Measurements from ENCODE around the gene TNRC18. TPM values are rescaled to one million over a fixed set of nuclear protein-coding genes. Genes with fewer than 3 reads are reported as not detected.
"Not testable (repeated sequence)": the region's sequence is repeated elsewhere in the genome, so short reads cannot be mapped to it uniquely, and the experiment has no call there.

Gene TNRC18
- total RNA-seq, 3 donors from 2014 or later (not counting 1 experiment from before 2014, with no cell fraction given): 111 to 127 (median 124) TPM

- no peaks in the 10 kb centered on the region for H3K27me3 ChIP-seq (ENCODE audit: control insufficient read depth, insufficient read depth, low read length)
- ATAC-seq (no peak), DNase-seq (no peak)
- no peak overlapping the region for H3K27ac ChIP-seq (ENCODE audit: low read length)
- WGBS (ENCODE audit: insufficient coverage): 84% methylated on average over 8 of the region's 8 CpGs
- peaks cover 5% of the 10 kb centered on the region for H3K4me1 ChIP-seq (ENCODE audit: control insufficient read depth, insufficient read depth, low read length)
- no peaks in the 10 kb centered on the region for H3K9me3 ChIP-seq (ENCODE audit: control insufficient read depth, insufficient read depth, low read length)
- Mint-ChIP-seq H3K4me3 (no peak overlapping the region), H3K9me3 (no peaks in the 10 kb centered on the region), H3K27me3 (ENCODE audit: low read depth in 2 of 2) (peaks cover 0 to 3% of the 10 kb centered on the region in 2 donors), H3K27ac (no peak overlapping the region), H3K4me1 (peaks cover 0 to 6% of the 10 kb centered on the region in 2 donors), H3K36me3 (no peaks in the 10 kb centered on the region)
- H3K36me3 ChIP-seq (ENCODE audit: control insufficient read depth, insufficient read depth, low read length): no peaks in the 10 kb centered on the region
- TF ChIP-seq CTCF (IDR thresholded peaks at IDR 0.05): no peak
- intact Hi-C loops (cut with micrococcal nuclease): no loop called here
- no peak overlapping the region for H3K4me3 ChIP-seq (ENCODE audit: low read length)
These were observed 132.3 kb downstream of the TNRC18 start for GRCh38 chr7:5291301-5291700.

GRCh38 chr7:5289355-5289754 lies 134.3 kb downstream of the TNRC18 start:
- DNase-seq (no peak), ATAC-seq (no peak)
- Mint-ChIP-seq H3K27ac (no peak overlapping the region), H3K4me1 (no peaks in the 10 kb centered on the region), H3K36me3 (no peaks in the 10 kb centered on the region), H3K4me3 (no peak overlapping the region), H3K27me3 (ENCODE audit: low read depth in 2 of 2) (peaks cover 0 to 5% of the 10 kb centered on the region in 2 donors), H3K9me3 (no peaks in the 10 kb centered on the region)
- no peak for TF ChIP-seq CTCF (IDR thresholded peaks at IDR 0.05)
- intact Hi-C loops (cut with micrococcal nuclease): no loop called here
- Histone ChIP-seq H3K4me1 (ENCODE audit: control insufficient read depth, insufficient read depth, low read length) (no peaks in the 10 kb centered on the region), H3K36me3 (ENCODE audit: control insufficient read depth, insufficient read depth, low read length) (no peaks in the 10 kb centered on the region), H3K9me3 (ENCODE audit: control insufficient read depth, insufficient read depth, low read length) (no peaks in the 10 kb centered on the region), H3K4me3 (ENCODE audit: low read length) (no peak overlapping the region), H3K27ac (ENCODE audit: low read length) (no peak overlapping the region), H3K27me3 (ENCODE audit: control insufficient read depth, insufficient read depth, low read length) (peaks cover 5% of the 10 kb centered on the region)
- WGBS (ENCODE audit: insufficient coverage): 93% methylated on average over 7 of the region's 7 CpGs

GRCh38 chr7:5288560-5288959 lies 135.1 kb downstream of the TNRC18 start:
- H3K4me3 ChIP-seq (ENCODE audit: low read length); H3K27ac Mint-ChIP-seq; H3K4me1 ChIP-seq (ENCODE audit: control insufficient read depth, insufficient read depth, low read length); DNase-seq; H3K36me3 Mint-ChIP-seq; H3K4me1 Mint-ChIP-seq; H3K9me3 Mint-ChIP-seq; ATAC-seq; H3K27ac ChIP-seq (ENCODE audit: low read length); H3K9me3 ChIP-seq (ENCODE audit: control insufficient read depth, insufficient read depth, low read length); intact Hi-C loops (cut with micrococcal nuclease); H3K4me3 Mint-ChIP-seq; H3K36me3 ChIP-seq (ENCODE audit: control insufficient read depth, insufficient read depth, low read length); H3K27me3 Mint-ChIP-seq (ENCODE audit: low read depth in 2 of 2): not testable (repeated sequence)
- WGBS (ENCODE audit: insufficient coverage): 89% methylated on average over 8 of the region's 8 CpGs
- peaks cover 11% of the 10 kb centered on the region for H3K27me3 ChIP-seq (ENCODE audit: control insufficient read depth, insufficient read depth, low read length)

- no peaks in the 10 kb centered on the region for H3K9me3 Mint-ChIP-seq
- no peaks in the 10 kb centered on the region for H3K36me3 ChIP-seq (ENCODE audit: control insufficient read depth, insufficient read depth, low read length)
- H3K4me1 ChIP-seq (ENCODE audit: control insufficient read depth, insufficient read depth, low read length): peaks cover 7% of the 10 kb centered on the region
- H3K36me3 Mint-ChIP-seq: no peaks in the 10 kb centered on the region
- H3K4me1 Mint-ChIP-seq: no peaks in the 10 kb centered on the region
- H3K27me3 ChIP-seq (ENCODE audit: control insufficient read depth, insufficient read depth, low read length): peaks cover 12% of the 10 kb centered on the region
- ATAC-seq: no peak
- intact Hi-C loops (cut with micrococcal nuclease): no loop called here
- DNase-seq: no peak
- no peak overlapping the region for H3K27ac Mint-ChIP-seq
- TF ChIP-seq CTCF (IDR thresholded peaks at IDR 0.05): no peak
- H3K9me3 ChIP-seq (ENCODE audit: control insufficient read depth, insufficient read depth, low read length): no peaks in the 10 kb centered on the region
- 92% methylated on average over 19 of the region's 19 CpGs for WGBS (ENCODE audit: insufficient coverage)
- no peak overlapping the region for H3K27ac ChIP-seq (ENCODE audit: low read length)
- H3K4me3 ChIP-seq (ENCODE audit: low read length): no peak overlapping the region
- H3K4me3 Mint-ChIP-seq: no peak overlapping the region
- H3K27me3 Mint-ChIP-seq (ENCODE audit: low read depth in 2 of 2): peaks cover 0 to 9% of the 10 kb centered on the region in 2 donors
These were observed 135.8 kb downstream of the TNRC18 start for GRCh38 chr7:5287802-5288201.

- intact Hi-C loops (cut with micrococcal nuclease); ATAC-seq: not testable (repeated sequence)
- peaks cover 12% of the 10 kb centered on the region for H3K27me3 ChIP-seq (ENCODE audit: control insufficient read depth, insufficient read depth, low read length)
These were observed 136.3 kb downstream of the TNRC18 start for GRCh38 chr7:5287373-5287772.

More at GRCh38 chr7:5287373-5287772, 136.3 kb downstream of the TNRC18 start:
- H3K4me3 ChIP-seq (ENCODE audit: low read length); H3K9me3 ChIP-seq (ENCODE audit: control insufficient read depth, insufficient read depth, low read length); H3K27me3 Mint-ChIP-seq (ENCODE audit: low read depth in 2 of 2); H3K4me1 Mint-ChIP-seq; H3K36me3 Mint-ChIP-seq; DNase-seq; H3K27ac ChIP-seq (ENCODE audit: low read length); H3K4me3 Mint-ChIP-seq; H3K9me3 Mint-ChIP-seq; H3K4me1 ChIP-seq (ENCODE audit: control insufficient read depth, insufficient read depth, low read length); H3K36me3 ChIP-seq (ENCODE audit: control insufficient read depth, insufficient read depth, low read length); H3K27ac Mint-ChIP-seq: not testable (repeated sequence)
- 87% methylated on average over 5 of the region's 5 CpGs for WGBS (ENCODE audit: insufficient coverage)

Measured in natural killer cell (primary cell).